Activated CD4-positive, alpha-beta memory T cell treated with anti-CD3 and anti-CD28 coated beads for 36 hours (primary cell): ENCODE data around the gene PIP5K1B. TPM values are rescaled to one million over a fixed set of nuclear protein-coding genes. Genes with fewer than 3 reads are reported as not detected.

ENCODE experiments used
- CTCF ChIA-PET: fragments of 350-600 bp; sonication (Branson Sonifier 250); formaldehyde crosslinking; loops from one replicate; lab custom pipeline; 2021; ENCODE audit warnings: antibody characterized with exemption, inconsistent platforms; lab: Charles Lee
- POLR2A ChIA-PET: fragments of 350-600 bp; sonication (Branson Sonifier 250); formaldehyde crosslinking; loops from one replicate; lab custom pipeline; 2021; ENCODE audit warnings: antibody characterized with exemption; lab: Charles Lee
- DNase-seq: peaks from one replicate; pipeline ENCODE4 v3.0.0-alpha.2; 2020
- H3K27ac Mint-ChIP-seq: one replicate; pipeline ENCODE4 v1.8.0; 2021; ENCODE audit warnings: mixed read lengths
- H3K27me3 Mint-ChIP-seq: one replicate; pipeline ENCODE4 v1.8.0; 2021; ENCODE audit warnings: mixed read lengths
- H3K36me3 Mint-ChIP-seq: one replicate; pipeline ENCODE4 v1.8.0; 2021; ENCODE audit warnings: mixed read lengths
- H3K4me1 Mint-ChIP-seq: one replicate; pipeline ENCODE4 v1.8.0; 2021; ENCODE audit warnings: low read depth, mixed read lengths
- H3K4me3 Mint-ChIP-seq: one replicate; pipeline ENCODE4 v1.8.0; 2021; ENCODE audit warnings: mild to moderate bottlenecking, mixed read lengths
- H3K9me3 Mint-ChIP-seq: one replicate; pipeline ENCODE4 v1.8.0; 2021; ENCODE audit warnings: mixed read lengths
- intact Hi-C: fragments of 100-400 bp; cut with micrococcal nuclease; formaldehyde crosslinking; loops from one replicate; pipeline ENCODE4 v1.15.1; 2023
- total RNA-seq, 2 experiments: library from RNA; stranded (reverse); gene quantifications; one replicate each; pipeline ENCODE4 v1.2.3, GENCODE V29; 2021

Gene PIP5K1B
- total RNA-seq, 2 experiments from 2014 or later = 1.1 to 1.6 TPM

- Mint-ChIP-seq H3K36me3 (no peaks in the 10 kb centered on the region), H3K4me1 (peaks cover 9% of the 10 kb centered on the region), H3K4me3 (no peak overlapping the region), H3K27me3 (no peaks in the 10 kb centered on the region), H3K27ac (no peak overlapping the region), H3K9me3 (no peaks in the 10 kb centered on the region)
- ChIA-PET CTCF (interaction anchor here (1.3 to 3.9 kb wide), 3 partner anchors 40 to 412 kb away, joined by 3 to 18 read pairs (median 5); partner anchors contain the start of gene FXN), POLR2A (no interaction called here)
- intact Hi-C loops = loop anchor here (1.0 to 10.0 kb wide), 4 partner anchors 21 to 291 kb away; partner anchors contain the start of gene PIP5K1B
- DNase-seq = no peak
These were observed 290.7 kb downstream of the PIP5K1B start for GRCh38 chr9:68995776-68996175.

GRCh38 chr9:68996462-68996861 lies 291.4 kb downstream of the PIP5K1B start:
- intact Hi-C loops = loop anchor here (1.0 to 10.0 kb wide), 4 partner anchors 22 to 292 kb away; partner anchors contain the start of gene PIP5K1B

GRCh38 chr9:68997666-68998065 lies 292.6 kb downstream of the PIP5K1B start:
- Mint-ChIP-seq H3K27me3 (no peaks in the 10 kb centered on the region), H3K9me3 (no peaks in the 10 kb centered on the region), H3K4me3 (no peak overlapping the region), H3K27ac (no peak overlapping the region), H3K36me3 (no peaks in the 10 kb centered on the region), H3K4me1 (peaks cover 9% of the 10 kb centered on the region)
- intact Hi-C loops = loop anchor here (2.0 to 10.0 kb wide), 5 partner anchors 29 to 293 kb away; partner anchors contain the start of gene PIP5K1B
- POLR2A ChIA-PET = no interaction called here
- DNase-seq = no peak
- CTCF ChIA-PET = interaction anchor here (0.7 to 3.9 kb wide), 8 partner anchors 13 to 437 kb away, joined by 3 to 18 read pairs (median 4); no protein-coding TSS in a partner anchor

More at GRCh38 chr9:68996462-68996861, 291.4 kb downstream of the PIP5K1B start:
- Mint-ChIP-seq H3K4me3 (no peak overlapping the region), H3K36me3 (no peaks in the 10 kb centered on the region), H3K27ac (no peak overlapping the region), H3K4me1 (peaks cover 9% of the 10 kb centered on the region), H3K27me3 (no peaks in the 10 kb centered on the region), H3K9me3 (no peaks in the 10 kb centered on the region)
- CTCF ChIA-PET = interaction anchor here (1.1 to 3.9 kb wide), 6 partner anchors 17 to 413 kb away, joined by 3 to 18 read pairs (median 4); partner anchors contain the start of gene FXN
- no peak for DNase-seq
- POLR2A ChIA-PET = no interaction called here

- CTCF ChIA-PET = interaction anchor here (0.7 to 3.9 kb wide), 8 partner anchors 14 to 438 kb away, joined by 4 to 18 read pairs (median 5); no protein-coding TSS in a partner anchor
- POLR2A ChIA-PET = no interaction called here
- DNase-seq = no peak
- H3K27me3 Mint-ChIP-seq = peaks cover 3% of the 10 kb centered on the region
- no peaks in the 10 kb centered on the region for H3K36me3 Mint-ChIP-seq
- no peak overlapping the region for H3K4me3 Mint-ChIP-seq
- H3K27ac Mint-ChIP-seq = no peak overlapping the region
- intact Hi-C loops = loop anchor here (2.0 to 10.0 kb wide), 5 partner anchors 28 to 294 kb away; partner anchors contain the start of gene PIP5K1B
- H3K4me1 Mint-ChIP-seq = peaks cover 9% of the 10 kb centered on the region
- H3K9me3 Mint-ChIP-seq = no peaks in the 10 kb centered on the region
These were observed 293.3 kb downstream of the PIP5K1B start for GRCh38 chr9:68998385-68998784.

- ChIA-PET CTCF (interaction anchor here (0.7 to 3.9 kb wide), 29 partner anchors 9 to 439 kb away, joined by 3 to 36 read pairs (median 5); partner anchors contain the start of gene FXN), POLR2A (no interaction called here)
- peaks cover 3% of the 10 kb centered on the region for H3K27me3 Mint-ChIP-seq
- no peak overlapping the region for H3K4me3 Mint-ChIP-seq
- H3K36me3 Mint-ChIP-seq = no peaks in the 10 kb centered on the region
- H3K27ac Mint-ChIP-seq = no peak overlapping the region
- DNase-seq = no peak
- H3K4me1 Mint-ChIP-seq = peaks cover 9% of the 10 kb centered on the region
- H3K9me3 Mint-ChIP-seq = no peaks in the 10 kb centered on the region
- intact Hi-C loops = loop anchor here (1.0 to 10.0 kb wide), 6 partner anchors 28 to 415 kb away; partner anchors contain the start of gene PIP5K1B
These were observed 293.8 kb downstream of the PIP5K1B start for GRCh38 chr9:68998812-68999211.

- Mint-ChIP-seq H3K27ac (no peak overlapping the region), H3K4me1 (peaks cover 9% of the 10 kb centered on the region), H3K36me3 (no peaks in the 10 kb centered on the region), H3K4me3 (no peak overlapping the region), H3K27me3 (peaks cover 3% of the 10 kb centered on the region), H3K9me3 (no peaks in the 10 kb centered on the region)
- DNase-seq = peak; percentile 73
- ChIA-PET POLR2A (no interaction called here), CTCF (interaction anchor here (0.6 to 1.9 kb wide), 45 partner anchors 9 to 440 kb away, joined by 3 to 36 read pairs (median 4); partner anchors contain the start of gene FXN)
- intact Hi-C loops = loop anchor here (1.0 to 10.0 kb wide), 6 partner anchors 27 to 415 kb away; partner anchors contain the start of gene PIP5K1B
These were observed 294.5 kb downstream of the PIP5K1B start for GRCh38 chr9:68999393-69000105.

- Mint-ChIP-seq H3K4me3 (no peak overlapping the region), H3K27me3 (peaks cover 4% of the 10 kb centered on the region), H3K9me3 (no peaks in the 10 kb centered on the region), H3K27ac (no peak overlapping the region), H3K36me3 (no peaks in the 10 kb centered on the region), H3K4me1 (peaks cover under 1% of the 10 kb centered on the region)
- ChIA-PET CTCF (interaction anchor here (0.9 to 1.3 kb wide), 2 partner anchors 33 to 418 kb away, joined by 3 to 4 read pairs; partner anchors contain the start of gene FXN), POLR2A (no interaction called here)
- no peak for DNase-seq
- intact Hi-C loops = no loop called here
These were observed 296.9 kb downstream of the PIP5K1B start for GRCh38 chr9:69001921-69002320.

- no peak overlapping the region for H3K4me3 Mint-ChIP-seq
- H3K36me3 Mint-ChIP-seq = no peaks in the 10 kb centered on the region
- POLR2A ChIA-PET = no interaction called here
- intact Hi-C loops = no loop called here
- H3K4me1 Mint-ChIP-seq = no peaks in the 10 kb centered on the region
- CTCF ChIA-PET = interaction anchor here (0.6 to 1.3 kb wide), 2 partner anchors 138 to 419 kb away, joined by 3 to 4 read pairs; no protein-coding TSS in a partner anchor
- no peaks in the 10 kb centered on the region for H3K9me3 Mint-ChIP-seq
- H3K27me3 Mint-ChIP-seq = peaks cover 6% of the 10 kb centered on the region
- DNase-seq = no peak
- no peak overlapping the region for H3K27ac Mint-ChIP-seq
These were observed 298.0 kb downstream of the PIP5K1B start for GRCh38 chr9:69003051-69003450.

GRCh38 chr9:69004836-69005235 lies 299.8 kb downstream of the PIP5K1B start:
- peaks cover 7% of the 10 kb centered on the region for H3K27me3 Mint-ChIP-seq
- no peak for DNase-seq
- H3K4me3 Mint-ChIP-seq = no peak overlapping the region
- intact Hi-C loops = no loop called here
- no peaks in the 10 kb centered on the region for H3K36me3 Mint-ChIP-seq
- POLR2A ChIA-PET = no interaction called here
- no peak overlapping the region for H3K27ac Mint-ChIP-seq
- H3K9me3 Mint-ChIP-seq = no peaks in the 10 kb centered on the region
- CTCF ChIA-PET = interaction anchor here (1.1 to 1.4 kb wide), 3 partner anchors 10 to 421 kb away, joined by 3 to 4 read pairs (median 3); no protein-coding TSS in a partner anchor
- no peaks in the 10 kb centered on the region for H3K4me1 Mint-ChIP-seq

- H3K4me1 Mint-ChIP-seq = peaks cover 9% of the 10 kb centered on the region
- no peaks in the 10 kb centered on the region for H3K36me3 Mint-ChIP-seq
- H3K27ac Mint-ChIP-seq = no peak overlapping the region
- ChIA-PET CTCF (interaction anchor here (1.6 to 2.6 kb wide), 2 partner anchors 10 to 26 kb away, joined by 4 to 9 read pairs; partner anchors contain the start of gene FXN), POLR2A (no interaction called here)
- no peak for DNase-seq
- H3K27me3 Mint-ChIP-seq = peaks cover 12% of the 10 kb centered on the region
- no peaks in the 10 kb centered on the region for H3K9me3 Mint-ChIP-seq
- intact Hi-C loops = no loop called here
- no peak overlapping the region for H3K4me3 Mint-ChIP-seq
These were observed 304.7 kb downstream of the PIP5K1B start for GRCh38 chr9:69009708-69010107.

GRCh38 chr9:69012696-69013381 lies 307.8 kb downstream of the PIP5K1B start:
- H3K4me3 Mint-ChIP-seq = no peak overlapping the region
- H3K4me1 Mint-ChIP-seq = peaks cover 9% of the 10 kb centered on the region
- no peaks in the 10 kb centered on the region for H3K36me3 Mint-ChIP-seq
- no peak for DNase-seq
- intact Hi-C loops = no loop called here
- POLR2A ChIA-PET = no interaction called here
- CTCF ChIA-PET = no interaction called here
- H3K9me3 Mint-ChIP-seq = no peaks in the 10 kb centered on the region
- H3K27me3 Mint-ChIP-seq = peaks cover 10% of the 10 kb centered on the region
- H3K27ac Mint-ChIP-seq = no peak overlapping the region
